ENCODE data around the gene RXRA.

The RXRA gene

GRCh38 chr9:134289241-134289875, 36.9 kb upstream of the RXRA start:
- H3K4me3 ChIP-seq (ENCODE audit: low read depth, low read length): no peak overlapping the region
- no peak for DNase-seq (ENCODE audit: low read depth, low spot score)
- TF ChIP-seq, protein P1, sequence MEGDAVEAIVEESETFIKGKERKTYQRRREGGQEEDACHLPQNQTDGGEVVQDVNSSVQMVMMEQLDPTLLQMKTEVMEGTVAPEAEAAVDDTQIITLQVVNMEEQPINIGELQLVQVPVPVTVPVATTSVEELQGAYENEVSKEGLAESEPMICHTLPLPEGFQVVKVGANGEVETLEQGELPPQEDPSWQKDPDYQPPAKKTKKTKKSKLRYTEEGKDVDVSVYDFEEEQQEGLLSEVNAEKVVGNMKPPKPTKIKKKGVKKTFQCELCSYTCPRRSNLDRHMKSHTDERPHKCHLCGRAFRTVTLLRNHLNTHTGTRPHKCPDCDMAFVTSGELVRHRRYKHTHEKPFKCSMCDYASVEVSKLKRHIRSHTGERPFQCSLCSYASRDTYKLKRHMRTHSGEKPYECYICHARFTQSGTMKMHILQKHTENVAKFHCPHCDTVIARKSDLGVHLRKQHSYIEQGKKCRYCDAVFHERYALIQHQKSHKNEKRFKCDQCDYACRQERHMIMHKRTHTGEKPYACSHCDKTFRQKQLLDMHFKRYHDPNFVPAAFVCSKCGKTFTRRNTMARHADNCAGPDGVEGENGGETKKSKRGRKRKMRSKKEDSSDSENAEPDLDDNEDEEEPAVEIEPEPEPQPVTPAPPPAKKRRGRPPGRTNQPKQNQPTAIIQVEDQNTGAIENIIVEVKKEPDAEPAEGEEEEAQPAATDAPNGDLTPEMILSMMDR (IDR thresholded peaks at IDR 0.05; ENCODE audit: low read depth, low read length): no peak
- in situ Hi-C loops (cut with HindIII; ENCODE audit: low sequenced_read_pairs): no loop called here

DNA sequence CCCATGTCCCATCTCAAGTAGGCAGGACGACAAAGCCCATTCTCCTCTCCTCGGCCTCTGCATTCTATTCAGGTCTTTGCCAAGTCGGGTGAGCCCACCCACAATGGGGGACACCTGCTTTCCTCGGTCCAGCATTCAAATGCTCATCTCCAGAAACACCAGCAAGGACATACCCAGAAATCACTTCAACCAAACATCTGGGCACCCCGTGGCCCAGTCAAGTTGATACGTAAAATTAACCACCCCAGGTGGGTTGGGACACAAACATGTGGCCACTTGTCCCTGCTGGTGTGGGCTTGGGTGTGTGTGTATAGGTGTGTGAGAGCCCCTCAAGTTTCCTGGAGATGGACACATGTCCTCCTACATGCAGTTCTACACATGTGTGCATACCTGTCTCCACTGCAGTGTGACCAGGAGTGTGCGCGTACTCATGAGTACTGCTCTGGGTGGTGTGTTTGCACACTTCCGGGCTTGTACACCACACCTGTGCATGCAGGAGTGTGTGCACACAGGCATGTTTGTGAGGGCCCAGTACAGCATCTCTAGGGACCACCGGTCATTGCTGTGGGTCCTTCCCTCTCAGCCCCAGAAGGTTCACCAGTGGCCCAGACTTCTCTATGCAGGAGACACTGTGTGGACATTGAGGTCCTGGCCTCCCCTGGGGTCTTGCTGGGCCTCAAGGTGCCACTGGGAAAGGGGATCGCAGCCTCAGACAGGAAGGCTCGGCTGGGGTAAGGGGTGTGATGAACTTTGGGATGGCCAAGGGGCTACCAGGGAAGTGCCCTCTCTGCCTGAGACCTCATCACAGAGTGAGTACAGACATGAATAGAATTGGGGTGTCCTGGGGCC, 35.4 kb upstream of the RXRA start:
- DNase-seq (ENCODE audit: low read depth, low spot score): no peak
- TF ChIP-seq, protein P1 (IDR thresholded peaks at IDR 0.05; ENCODE audit: low read depth, low read length): no peak
- in situ Hi-C loops (cut with HindIII; ENCODE audit: low sequenced_read_pairs): no loop called here
- H3K4me3 ChIP-seq (ENCODE audit: low read depth, low read length): no peak overlapping the region

- DNase-seq (ENCODE audit: low read depth, low spot score): no peak
- TF ChIP-seq, protein P1 (IDR thresholded peaks at IDR 0.05; ENCODE audit: low read depth, low read length): no peak
- in situ Hi-C loops (cut with HindIII; ENCODE audit: low sequenced_read_pairs): no loop called here
- H3K4me3 ChIP-seq (ENCODE audit: low read depth, low read length): no peak overlapping the region
Observed at GRCh38 chr9:134291452-134291881, 34.8 kb upstream of the RXRA start.

- no peak for DNase-seq (ENCODE audit: low read depth, low spot score)
- TF ChIP-seq, protein P1 (IDR thresholded peaks at IDR 0.05; ENCODE audit: low read depth, low read length): no peak
- H3K4me3 ChIP-seq (ENCODE audit: low read depth, low read length): no peak overlapping the region
- in situ Hi-C loops (cut with HindIII; ENCODE audit: low sequenced_read_pairs): no loop called here
Observed at GRCh38 chr9:134291961-134292871, 34.0 kb upstream of the RXRA start.

GRCh38 chr9:134293031-134293521, 33.2 kb upstream of the RXRA start:
- TF ChIP-seq, protein P1 (IDR thresholded peaks at IDR 0.05; ENCODE audit: low read depth, low read length): no peak
- in situ Hi-C loops (cut with HindIII; ENCODE audit: low sequenced_read_pairs): no loop called here
- DNase-seq (ENCODE audit: low read depth, low spot score): no peak
- H3K4me3 ChIP-seq (ENCODE audit: low read depth, low read length): no peak overlapping the region

DNA sequence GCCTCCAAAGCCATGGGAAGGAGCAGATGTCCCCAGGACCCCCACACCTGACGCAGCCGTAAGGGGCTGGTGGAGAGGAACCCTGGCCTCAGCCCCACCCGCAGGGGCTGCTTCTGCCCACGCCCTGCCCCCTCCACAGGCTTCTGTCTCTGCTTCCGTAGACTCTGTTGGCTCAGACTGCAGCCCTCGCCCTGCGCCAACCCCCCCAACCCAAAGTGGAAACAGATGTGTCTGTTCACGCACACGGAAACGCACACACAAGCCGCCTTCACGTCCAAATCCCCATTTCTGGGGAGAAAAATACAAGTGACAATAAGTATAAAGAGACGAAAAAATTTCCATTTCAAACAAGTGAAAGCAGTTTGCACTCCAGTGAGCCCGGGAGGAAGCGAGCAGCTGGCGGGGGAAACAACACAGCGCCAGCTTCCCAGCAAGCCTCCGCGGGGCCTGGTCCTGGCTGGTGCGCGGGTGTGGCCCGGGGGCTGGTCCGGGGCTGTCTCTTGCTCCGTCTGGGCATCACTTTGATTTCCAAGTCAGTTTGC, 32.6 kb upstream of the RXRA start:
- TF ChIP-seq, protein P1 (IDR thresholded peaks at IDR 0.05; ENCODE audit: low read depth, low read length): no peak
- no peak for DNase-seq (ENCODE audit: low read depth, low spot score)
- in situ Hi-C loops (cut with HindIII; ENCODE audit: low sequenced_read_pairs): no loop called here
- H3K4me3 ChIP-seq (ENCODE audit: low read depth, low read length): no peak overlapping the region

Data from astrocyte of the spinal cord (primary cell).